ENCODE data around the gene OR2A12.

- TF ChIP-seq EP300 (IDR thresholded peaks at IDR 0.05) (no peak), POLR2A (IDR thresholded peaks at IDR 0.05) (no peak)
These were observed 37.4 kb upstream of the OR2A12 start, which contains the start of gene OR2A5 for GRCh38 chr7:144048648-144049047.

All from tibial nerve (tissue), 3 donors.